Measurements from ENCODE around the gene FOXN1.

Gene FOXN1

DNA sequence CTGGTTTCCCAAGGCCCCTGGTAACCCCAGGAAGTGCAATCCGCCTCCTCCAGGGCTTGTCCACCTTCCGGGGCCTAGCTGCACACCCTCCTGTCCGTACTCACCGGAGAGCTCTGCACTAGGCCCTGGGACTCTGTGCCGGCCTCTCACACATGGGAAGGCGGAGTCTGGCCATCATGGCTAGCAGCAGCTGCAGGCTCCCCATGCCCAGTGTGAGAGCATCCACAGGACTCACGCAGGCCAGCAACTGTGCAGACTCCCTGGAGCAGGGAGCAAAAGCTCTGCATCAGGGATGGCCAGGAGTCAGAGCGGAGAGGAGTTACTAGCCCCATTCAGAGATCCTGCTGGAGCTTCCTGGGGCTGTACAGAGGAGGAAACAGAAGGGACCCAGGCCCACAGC lies 20.2 kb downstream of the FOXN1 start:
- no peak for DNase-seq (ENCODE audit: extremely low read depth, low read depth)
- TF ChIP-seq, protein P1, sequence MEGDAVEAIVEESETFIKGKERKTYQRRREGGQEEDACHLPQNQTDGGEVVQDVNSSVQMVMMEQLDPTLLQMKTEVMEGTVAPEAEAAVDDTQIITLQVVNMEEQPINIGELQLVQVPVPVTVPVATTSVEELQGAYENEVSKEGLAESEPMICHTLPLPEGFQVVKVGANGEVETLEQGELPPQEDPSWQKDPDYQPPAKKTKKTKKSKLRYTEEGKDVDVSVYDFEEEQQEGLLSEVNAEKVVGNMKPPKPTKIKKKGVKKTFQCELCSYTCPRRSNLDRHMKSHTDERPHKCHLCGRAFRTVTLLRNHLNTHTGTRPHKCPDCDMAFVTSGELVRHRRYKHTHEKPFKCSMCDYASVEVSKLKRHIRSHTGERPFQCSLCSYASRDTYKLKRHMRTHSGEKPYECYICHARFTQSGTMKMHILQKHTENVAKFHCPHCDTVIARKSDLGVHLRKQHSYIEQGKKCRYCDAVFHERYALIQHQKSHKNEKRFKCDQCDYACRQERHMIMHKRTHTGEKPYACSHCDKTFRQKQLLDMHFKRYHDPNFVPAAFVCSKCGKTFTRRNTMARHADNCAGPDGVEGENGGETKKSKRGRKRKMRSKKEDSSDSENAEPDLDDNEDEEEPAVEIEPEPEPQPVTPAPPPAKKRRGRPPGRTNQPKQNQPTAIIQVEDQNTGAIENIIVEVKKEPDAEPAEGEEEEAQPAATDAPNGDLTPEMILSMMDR (IDR thresholded peaks at IDR 0.05; ENCODE audit: low read depth, low read length, missing control alignments) = no peak
- no peak overlapping the region for H3K4me3 ChIP-seq (replicated peaks; ENCODE audit: low read depth, low read length)

DNA sequence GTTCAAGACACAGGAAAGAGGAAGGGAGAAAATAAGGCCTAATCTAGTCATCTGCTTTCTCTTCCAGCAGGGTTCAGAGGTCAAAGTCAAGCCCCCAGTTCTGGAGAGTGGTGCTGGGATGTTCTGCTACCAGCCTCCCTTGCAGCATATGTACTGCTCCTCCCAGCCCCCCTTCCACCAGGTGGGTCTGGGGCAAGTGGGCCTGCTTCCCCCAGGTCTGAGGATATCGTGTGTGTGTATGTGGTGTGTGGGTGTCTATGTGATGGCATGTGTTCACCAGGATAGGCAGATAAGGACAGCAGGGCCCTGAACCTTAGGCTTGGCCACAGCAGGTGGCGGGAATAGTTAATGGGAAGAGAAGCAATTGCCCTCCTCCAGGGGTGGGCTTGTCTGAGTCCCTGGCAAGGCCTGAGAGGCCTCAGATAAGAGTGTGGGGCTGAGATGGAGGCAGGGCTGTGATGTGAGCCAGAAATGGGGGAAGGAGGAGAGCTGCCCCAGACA lies 21.1 kb downstream of the FOXN1 start:
- H3K4me3 ChIP-seq (replicated peaks; ENCODE audit: low read depth, low read length) = no peak overlapping the region
- TF ChIP-seq, protein P1 (IDR thresholded peaks at IDR 0.05; ENCODE audit: low read depth, low read length, missing control alignments) = no peak
- no peak for DNase-seq (ENCODE audit: extremely low read depth, low read depth)

DNA sequence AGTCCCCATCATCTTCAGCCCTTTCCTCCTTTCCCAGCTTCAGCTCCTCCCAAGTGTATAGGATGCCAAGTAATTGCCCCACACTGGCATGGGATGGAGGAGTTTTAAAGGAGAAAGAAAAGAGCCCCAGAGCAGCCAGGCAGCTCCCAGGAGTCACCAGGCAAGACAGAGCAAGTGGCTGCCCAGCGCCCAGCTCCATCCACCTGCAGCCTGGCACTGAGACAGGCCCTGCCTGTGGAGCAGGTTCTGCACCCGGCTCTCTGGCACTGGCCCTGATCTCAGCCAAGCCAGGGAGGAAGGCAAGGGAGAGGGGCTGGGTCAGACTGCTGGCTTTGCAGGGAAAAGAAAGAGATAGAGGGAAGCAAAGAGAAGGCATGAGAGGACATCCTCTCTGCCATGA lies 21.7 kb downstream of the FOXN1 start:
- no peak overlapping the region for H3K4me3 ChIP-seq (replicated peaks; ENCODE audit: low read depth, low read length)
- TF ChIP-seq, protein P1 (IDR thresholded peaks at IDR 0.05; ENCODE audit: low read depth, low read length, missing control alignments) = no peak
- no peak for DNase-seq (ENCODE audit: extremely low read depth, low read depth)

DNA sequence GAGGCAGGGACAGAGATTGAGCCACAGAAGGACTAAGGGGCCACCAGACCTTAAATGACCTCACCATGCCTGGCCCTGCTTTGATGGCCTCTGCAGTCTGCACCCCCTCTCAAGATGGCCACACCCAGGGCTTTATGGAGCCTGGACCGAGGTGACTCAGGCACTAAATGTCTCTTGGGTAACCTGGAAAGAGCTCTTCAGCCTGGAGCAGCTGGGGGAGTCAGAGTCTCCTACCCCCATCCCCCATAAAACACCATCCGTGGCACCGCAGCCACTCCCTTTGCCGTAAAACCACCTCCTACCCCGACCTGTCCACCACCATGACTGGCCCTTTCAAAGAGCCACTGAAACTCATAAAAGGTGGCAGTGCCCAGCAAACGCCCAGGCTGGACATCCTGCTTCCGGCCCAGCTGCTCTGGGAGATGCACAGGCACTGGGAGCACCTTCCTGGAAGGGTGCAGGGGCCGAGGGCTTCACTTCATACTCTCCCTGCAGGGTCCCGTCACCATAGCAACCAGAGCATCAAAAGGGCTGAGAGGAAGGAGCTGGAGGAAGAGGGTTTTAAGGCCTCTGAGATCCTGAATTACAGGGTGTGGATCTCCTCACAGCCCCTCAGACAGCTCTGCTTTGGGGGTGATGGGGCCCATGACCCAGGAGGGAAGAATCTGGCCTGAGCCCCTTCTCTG lies 22.3 kb downstream of the FOXN1 start:
- DNase-seq (ENCODE audit: extremely low read depth, low read depth) = no peak
- no peak overlapping the region for H3K4me3 ChIP-seq (replicated peaks; ENCODE audit: low read depth, low read length)
- TF ChIP-seq, protein P1 (IDR thresholded peaks at IDR 0.05; ENCODE audit: low read depth, low read length, missing control alignments) = no peak

DNA sequence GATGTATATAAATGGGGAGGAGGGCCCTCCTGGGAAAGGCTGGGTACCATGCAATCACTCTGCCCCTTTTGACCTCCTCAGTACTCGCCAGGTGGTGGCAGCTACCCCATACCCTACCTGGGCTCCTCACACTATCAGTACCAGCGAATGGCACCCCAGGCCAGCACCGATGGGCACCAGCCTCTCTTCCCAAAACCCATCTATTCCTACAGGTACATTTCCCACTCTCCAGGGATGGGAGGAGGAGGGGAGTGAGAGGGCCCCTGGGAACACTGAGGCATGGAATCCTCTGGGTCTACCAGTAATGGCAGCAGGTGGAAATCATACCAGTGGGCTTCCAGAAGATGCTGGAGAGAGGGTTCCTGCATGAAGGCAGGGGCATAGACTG lies 22.9 kb downstream of the FOXN1 start:
- no peak overlapping the region for H3K4me3 ChIP-seq (replicated peaks; ENCODE audit: low read depth, low read length)
- no peak for DNase-seq (ENCODE audit: extremely low read depth, low read depth)
- TF ChIP-seq, protein P1 (IDR thresholded peaks at IDR 0.05; ENCODE audit: low read depth, low read length, missing control alignments) = no peak

DNA sequence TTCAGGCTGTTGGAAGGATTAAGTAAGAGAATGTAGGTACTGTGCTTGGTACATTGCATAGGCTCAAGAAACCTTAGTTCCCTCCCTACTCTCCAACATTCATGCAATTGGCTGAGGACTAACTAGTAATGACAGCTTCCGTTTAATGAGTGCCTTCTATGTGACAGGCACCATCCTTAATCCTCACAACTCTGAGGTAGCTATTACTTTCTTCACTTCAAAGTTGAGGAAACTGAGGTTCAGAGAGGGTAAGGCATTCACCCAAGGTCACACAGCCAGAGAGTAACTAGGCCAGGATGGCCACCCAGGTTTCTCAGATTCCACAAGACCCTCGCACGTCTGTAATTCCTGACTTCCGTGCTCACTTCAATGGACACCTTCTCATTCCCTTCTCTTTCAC lies 24.1 kb downstream of the FOXN1 start:
- no peak overlapping the region for H3K4me3 ChIP-seq (replicated peaks; ENCODE audit: low read depth, low read length)
- DNase-seq (ENCODE audit: extremely low read depth, low read depth) = no peak
- TF ChIP-seq, protein P1 (IDR thresholded peaks at IDR 0.05; ENCODE audit: low read depth, low read length, missing control alignments) = no peak

DNA sequence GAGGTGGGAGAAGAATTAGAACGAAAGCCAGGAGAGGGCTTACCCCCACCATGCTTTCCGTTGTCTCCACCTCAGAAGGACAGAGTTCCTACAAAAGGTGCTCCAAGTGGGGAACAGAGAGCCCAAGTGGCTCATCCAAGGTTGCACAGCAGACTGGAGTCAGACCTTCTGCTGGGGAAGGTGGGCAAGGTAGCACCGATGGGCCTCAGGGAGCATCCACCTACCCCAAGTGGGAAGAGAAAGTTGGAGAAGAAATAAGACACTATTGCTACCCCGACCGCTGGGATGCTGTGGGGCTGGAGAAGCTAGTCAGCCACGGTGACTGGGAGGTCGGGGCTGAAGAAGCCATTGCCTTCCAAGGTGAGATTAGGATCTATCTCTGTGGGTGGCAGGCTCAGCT lies 24.8 kb downstream of the FOXN1 start:
- no peak overlapping the region for H3K4me3 ChIP-seq (replicated peaks; ENCODE audit: low read depth, low read length)
- TF ChIP-seq, protein P1 (IDR thresholded peaks at IDR 0.05; ENCODE audit: low read depth, low read length, missing control alignments) = no peak
- DNase-seq (ENCODE audit: extremely low read depth, low read depth) = no peak
